HL-60 (cell line): ENCODE measurements around the gene UBXN4.

Experiments used
- DNase-seq, 2 experiments: peaks; one replicate each; pipeline ENCODE4 v3.0.0-alpha.2; 2010 to 2020; ENCODE audit warnings: low read depth in 1 of 2, low spot score in 1 of 2
- H3K27ac ChIP-seq: fragments of 250-450 bp; sonication (Bioruptor Pico); replicated peaks from 2 replicates; pipeline ENCODE4 v1.5.1; 2020; ENCODE audit warnings: mild to moderate bottlenecking, moderate library complexity
- H3K27me3 ChIP-seq: fragments of 250-450 bp; sonication (Bioruptor Pico); 2 replicates; pipeline ENCODE4 v1.5.1; 2021; ENCODE audit warnings: mild to moderate bottlenecking, moderate library complexity; ENCODE audit not compliant: insufficient read depth, poor library complexity, severe bottlenecking
- H3K4me3 ChIP-seq: replicated peaks from 2 replicates; pipeline ENCODE4 v1.5.1; 2011; ENCODE audit warnings: mild to moderate bottlenecking, control low read depth, low read length; ENCODE audit not compliant: insufficient read depth
- GABPA ChIP-seq: IDR thresholded peaks from 2 replicates; pipeline ENCODE4 v1.6.1; 2012; ENCODE audit warnings: low read depth
- POLR2AphosphoS5 ChIP-seq: IDR thresholded peaks from 2 replicates; pipeline ENCODE4 v1.6.1; 2012; ENCODE audit warnings: low read depth
- REST ChIP-seq: IDR thresholded peaks from 2 replicates; pipeline ENCODE4 v1.6.1; 2012; ENCODE audit warnings: low read depth; ENCODE audit not compliant: insufficient replicate concordance
- SPI1 ChIP-seq: IDR thresholded peaks from 2 replicates; pipeline ENCODE4 v1.6.1; 2012; ENCODE audit warnings: low read depth, mild to moderate bottlenecking, borderline replicate concordance
- TF ChIP-seq, protein P1 (sequence below): IDR thresholded peaks from one replicate; pipeline ENCODE4 v1.5.1; 2011; ENCODE audit warnings: low read length, control low read depth, inconsistent platforms; ENCODE audit not compliant: insufficient read depth

Gene UBXN4

GRCh38 chr2:135817466-135817865, 75.8 kb downstream of the UBXN4 start:
- no peak overlapping the region for H3K4me3 ChIP-seq
- H3K27me3 ChIP-seq = no peaks in the 10 kb centered on the region
- no peak overlapping the region for H3K27ac ChIP-seq
- no peak for DNase-seq
- TF ChIP-seq SPI1 (no peak), POLR2AphosphoS5 (no peak), REST (no peak), GABPA (no peak)
- TF ChIP-seq, protein P1, sequence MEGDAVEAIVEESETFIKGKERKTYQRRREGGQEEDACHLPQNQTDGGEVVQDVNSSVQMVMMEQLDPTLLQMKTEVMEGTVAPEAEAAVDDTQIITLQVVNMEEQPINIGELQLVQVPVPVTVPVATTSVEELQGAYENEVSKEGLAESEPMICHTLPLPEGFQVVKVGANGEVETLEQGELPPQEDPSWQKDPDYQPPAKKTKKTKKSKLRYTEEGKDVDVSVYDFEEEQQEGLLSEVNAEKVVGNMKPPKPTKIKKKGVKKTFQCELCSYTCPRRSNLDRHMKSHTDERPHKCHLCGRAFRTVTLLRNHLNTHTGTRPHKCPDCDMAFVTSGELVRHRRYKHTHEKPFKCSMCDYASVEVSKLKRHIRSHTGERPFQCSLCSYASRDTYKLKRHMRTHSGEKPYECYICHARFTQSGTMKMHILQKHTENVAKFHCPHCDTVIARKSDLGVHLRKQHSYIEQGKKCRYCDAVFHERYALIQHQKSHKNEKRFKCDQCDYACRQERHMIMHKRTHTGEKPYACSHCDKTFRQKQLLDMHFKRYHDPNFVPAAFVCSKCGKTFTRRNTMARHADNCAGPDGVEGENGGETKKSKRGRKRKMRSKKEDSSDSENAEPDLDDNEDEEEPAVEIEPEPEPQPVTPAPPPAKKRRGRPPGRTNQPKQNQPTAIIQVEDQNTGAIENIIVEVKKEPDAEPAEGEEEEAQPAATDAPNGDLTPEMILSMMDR = no peak

GRCh38 chr2:135817951-135818350, 76.3 kb downstream of the UBXN4 start:
- DNase-seq = no peak
- Histone ChIP-seq H3K27ac (no peak overlapping the region), H3K4me3 (no peak overlapping the region), H3K27me3 (no peaks in the 10 kb centered on the region)
- TF ChIP-seq GABPA (no peak), SPI1 (no peak), REST (no peak), POLR2AphosphoS5 (no peak)
- TF ChIP-seq, protein P1 = no peak

- Histone ChIP-seq H3K27me3 (no peaks in the 10 kb centered on the region), H3K4me3 (no peak overlapping the region), H3K27ac (no peak overlapping the region)
- TF ChIP-seq GABPA (no peak), REST (no peak), SPI1 (no peak), POLR2AphosphoS5 (no peak)
- TF ChIP-seq, protein P1 = peak; percentile 37
- DNase-seq = peak in 1 of 2 experiments; percentile 53
Observed at GRCh38 chr2:135818937-135819610, 77.4 kb downstream of the UBXN4 start.
